ENCODE data around the gene CDH5.

DNA sequence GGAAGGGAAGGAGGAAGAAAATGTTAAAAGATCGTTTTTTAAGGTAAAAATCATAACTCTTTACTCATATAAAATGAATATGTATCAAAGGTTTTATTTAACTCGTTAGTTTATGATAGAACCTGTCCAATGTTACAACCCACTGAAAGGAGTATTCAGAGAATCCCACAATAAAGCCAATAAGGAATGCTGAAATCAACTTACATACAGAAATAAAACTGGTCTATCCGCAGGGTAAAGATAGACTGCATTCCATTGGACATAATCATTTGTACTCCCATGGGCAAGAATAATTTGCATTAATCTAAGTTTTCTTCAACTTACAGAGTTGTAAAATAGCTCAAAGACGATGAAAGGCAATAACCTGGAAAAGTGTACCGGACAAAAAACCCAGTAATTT is 42.7 kb downstream of the CDH5 start:
- TF ChIP-seq, protein P1, sequence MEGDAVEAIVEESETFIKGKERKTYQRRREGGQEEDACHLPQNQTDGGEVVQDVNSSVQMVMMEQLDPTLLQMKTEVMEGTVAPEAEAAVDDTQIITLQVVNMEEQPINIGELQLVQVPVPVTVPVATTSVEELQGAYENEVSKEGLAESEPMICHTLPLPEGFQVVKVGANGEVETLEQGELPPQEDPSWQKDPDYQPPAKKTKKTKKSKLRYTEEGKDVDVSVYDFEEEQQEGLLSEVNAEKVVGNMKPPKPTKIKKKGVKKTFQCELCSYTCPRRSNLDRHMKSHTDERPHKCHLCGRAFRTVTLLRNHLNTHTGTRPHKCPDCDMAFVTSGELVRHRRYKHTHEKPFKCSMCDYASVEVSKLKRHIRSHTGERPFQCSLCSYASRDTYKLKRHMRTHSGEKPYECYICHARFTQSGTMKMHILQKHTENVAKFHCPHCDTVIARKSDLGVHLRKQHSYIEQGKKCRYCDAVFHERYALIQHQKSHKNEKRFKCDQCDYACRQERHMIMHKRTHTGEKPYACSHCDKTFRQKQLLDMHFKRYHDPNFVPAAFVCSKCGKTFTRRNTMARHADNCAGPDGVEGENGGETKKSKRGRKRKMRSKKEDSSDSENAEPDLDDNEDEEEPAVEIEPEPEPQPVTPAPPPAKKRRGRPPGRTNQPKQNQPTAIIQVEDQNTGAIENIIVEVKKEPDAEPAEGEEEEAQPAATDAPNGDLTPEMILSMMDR (IDR thresholded peaks at IDR 0.05) = no peak
- TF ChIP-seq POLR2A (IDR thresholded peaks at IDR 0.05) = no peak

Data from body of pancreas (tissue), 4 donors.